Renal pelvis (tissue), 4 donors: Measurements from ENCODE around the gene VIT. TPM values are rescaled to one million over a fixed set of nuclear protein-coding genes. Genes with fewer than 3 reads are reported as not detected.
"Not testable (repeated sequence)": the region's sequence is repeated elsewhere in the genome, so short reads cannot be mapped to it uniquely, and the experiment has no call there.

ENCODE experiments used
- DNase-seq: peaks from one replicate; pipeline ENCODE4 v3.0.0-alpha.2; 2013
- polyA plus RNA-seq, 3 donors: library from polyadenylated mRNA; unstranded; fragments of 120-200 nt; gene quantifications; one replicate each; pipeline ENCODE4 v1.2.1, GENCODE V29; 2013; ENCODE audit not compliant: insufficient read length in 3 of 3

The VIT gene
- polyA plus RNA-seq, 3 donors, result 0.06 TPM; not detected in 2

GRCh38 chr2:36677386-36677785, 19.1 kb upstream of the VIT start:
- DNase-seq, result no peak

GRCh38 chr2:36677996-36678605, 18.4 kb upstream of the VIT start:
- no peak for DNase-seq

GRCh38 chr2:36678856-36679255, 17.7 kb upstream of the VIT start:
- no peak for DNase-seq

GRCh38 chr2:36680012-36680411, 16.5 kb upstream of the VIT start:
- DNase-seq, result no peak

GRCh38 chr2:36682562-36682961, 13.9 kb upstream of the VIT start:
- no peak for DNase-seq

- no peak for DNase-seq
These were observed 13.5 kb upstream of the VIT start for GRCh38 chr2:36683002-36683401.

GRCh38 chr2:36688291-36688690, 8.2 kb upstream of the VIT start:
- DNase-seq, result not testable (repeated sequence)

- DNase-seq, result not testable (repeated sequence)
These were observed 7.5 kb upstream of the VIT start for GRCh38 chr2:36689013-36689412.

- DNase-seq, result no peak
These were observed 4.4 kb upstream of the VIT start for GRCh38 chr2:36692121-36692520.

- DNase-seq, result no peak
These were observed 2.7 kb upstream of the VIT start for GRCh38 chr2:36693825-36694224.

GRCh38 chr2:36695746-36696415, 626 bp upstream of the VIT start:
- no peak for DNase-seq

GRCh38 chr2:36697424-36698066, 1.0 kb downstream of the VIT start:
- DNase-seq, result no peak

- no peak for DNase-seq
These were observed 2.5 kb downstream of the VIT start for GRCh38 chr2:36698993-36699392.

- no peak for DNase-seq
These were observed 3.8 kb downstream of the VIT start for GRCh38 chr2:36700311-36700710.

- no peak for DNase-seq
These were observed 4.9 kb downstream of the VIT start for GRCh38 chr2:36701391-36701795.

- DNase-seq, result no peak
These were observed 5.4 kb downstream of the VIT start for GRCh38 chr2:36701918-36702317.

GRCh38 chr2:36702781-36703180, 6.3 kb downstream of the VIT start:
- no peak for DNase-seq

GRCh38 chr2:36704475-36705150, 8.1 kb downstream of the VIT start:
- DNase-seq, result no peak

GRCh38 chr2:36705326-36706020, 9.0 kb downstream of the VIT start:
- no peak for DNase-seq

- no peak for DNase-seq
These were observed 9.7 kb downstream of the VIT start for GRCh38 chr2:36706021-36706876.

GRCh38 chr2:36707050-36707449, 10.5 kb downstream of the VIT start:
- DNase-seq, result no peak
